Spleen (tissue), 11 donors: ENCODE measurements around the gene SULT2B1. TPM values are rescaled to one million over a fixed set of nuclear protein-coding genes. Genes with fewer than 3 reads are reported as not detected.

Experiments
- DNase-seq: peaks from one replicate; pipeline ENCODE4 v3.0.0-alpha.2; 2020
- H3K27ac ChIP-seq, 8 donors: fragments of 200-600 bp; sonication (generic) in 7 of 8; 1 replicate in 4 of 8; 2 replicates in 4 of 8; pipeline versions ENCODE4 v1.5.0 to v1.8.0; 2016 to 2021; ENCODE audit warnings: inconsistent platforms in 4 of 8, mild to moderate bottlenecking in 4 of 8, moderate library complexity in 1 of 8
- H3K27me3 ChIP-seq, 7 donors: fragments of 200-600 bp; sonication (generic) in 6 of 7; replicated peaks in 1 of 7; 1 replicate in 4 of 7; 2 replicates in 3 of 7; pipeline versions ENCODE4 v1.5.0 to v1.8.0; 2016 to 2021; ENCODE audit warnings: inconsistent platforms in 3 of 7, mild to moderate bottlenecking in 1 of 7
- H3K36me3 ChIP-seq, 6 donors: fragments of 200-600 bp; sonication (generic) in 5 of 6; 1 replicate in 4 of 6; 2 replicates in 2 of 6; pipeline versions ENCODE4 v1.5.0 to v1.8.0; 2016 to 2021; ENCODE audit warnings: inconsistent platforms in 2 of 6
- H3K4me1 ChIP-seq, 6 donors: fragments of 200-600 bp; sonication (generic) in 5 of 6; 1 replicate in 3 of 6; 2 replicates in 3 of 6; pipeline versions ENCODE4 v1.5.0 to v1.8.0; 2016 to 2021; ENCODE audit warnings: inconsistent platforms in 3 of 6
- H3K4me3 ChIP-seq, 8 donors: fragments of 200-600 bp; sonication (generic) in 7 of 8; 1 replicate in 4 of 8; 2 replicates in 4 of 8; pipeline versions ENCODE4 v1.5.0 to v1.8.0; 2016 to 2021; ENCODE audit warnings: inconsistent platforms in 4 of 8, mild to moderate bottlenecking in 4 of 8, moderate library complexity in 2 of 8
- H3K9me3 ChIP-seq, 8 donors: fragments of 200-600 bp; sonication (generic) in 7 of 8; 1 replicate in 4 of 8; 2 replicates in 4 of 8; pipeline versions ENCODE4 v1.5.0 to v1.8.0; 2016 to 2021; ENCODE audit warnings: inconsistent platforms in 4 of 8
- CTCF ChIP-seq, 11 experiments: fragments of 200-600 bp in 7 of 11; fragments of 450-650 bp in 4 of 11; sonication (generic) in 4 of 11; IDR thresholded peaks in 8 of 11; conservative IDR thresholded peaks in 3 of 11; 1 replicate in 7 of 11; 2 replicates in 4 of 11; pipeline versions ENCODE4 v1.4.0 to v1.8.0; 2016 to 2021; ENCODE audit warnings: antibody characterized with exemption in 11 of 11, inconsistent platforms in 4 of 11, mild to moderate bottlenecking in 1 of 11
- POLR2A ChIP-seq, 3 donors: fragments of 450-650 bp; IDR thresholded peaks; one replicate each; pipeline ENCODE4 v1.5.1; 2017; ENCODE audit warnings: antibody characterized with exemption in 3 of 3, mild to moderate bottlenecking in 1 of 3
- POLR2AphosphoS5 ChIP-seq, 3 donors: sonication (generic); formaldehyde crosslinking; IDR thresholded peaks; one replicate each; pipeline ENCODE4 v1.5.1; 2017; ENCODE audit warnings: antibody characterized with exemption in 3 of 3
- WGBS, 5 donors: extraction: QIAGEN DNeasy Blood & Tissue Kit in 3 of 5; methylation state at CpG; one replicate each; pipeline versions ENCODE4 v1.1.5 to v1.1.7; 2013 to 2018; 5-methylcytosine and 5-hydroxymethylcytosine counted together
- intact Hi-C: fragments of 100-400 bp; cut with DNase I; formaldehyde crosslinking; loops from one replicate; pipeline ENCODE4 v1.15.0; 2023; ENCODE audit warnings: low total_unique reads
- polyA plus RNA-seq, 3 donors: library from polyadenylated mRNA; stranded (reverse); fragments of 200-250 nt; gene quantifications; one replicate each; pipeline ENCODE4 v1.2.1, GENCODE V29; 2013
- total RNA-seq, 7 donors: library from RNA; depleted of rRNA in 3 of 7; stranded (reverse); fragments of >200 nt in 3 of 7; fragmentation: NEBNext Ultra II Directional in 4 of 7; extraction: Animal tissue kit (Norgen Biotek cat#: 25700) in 4 of 7; gene quantifications; one replicate each; pipeline versions ENCODE4 v1.1.0 to v1.2.1, GENCODE V29; 2016 to 2021
- donor health status: healthy with polysubstance abuse.
- donor health status: DM: no; HTN: no; CAD: no; lungs with moderate emphysema.
- donor health status: DM: no; HTN: no; CAD: no.
- donor health status: Bipolar disorder and iron deficiency.
- donor health status: healthy.
- donor health status: DM: no; HTN: no; CAD: no.
- donor health status: DM: yes; HTN: yes; CAD: no.

SULT2B1 gene
- total and polyA plus RNA-seq, 10 donors, result 0.12 to 0.58 TPM; not detected in 8

GRCh38 chr19:48510421-48511268 lies 41.3 kb upstream of the SULT2B1 start:
- Histone ChIP-seq H3K4me1 (peaks cover 5 to 42% (median 38%) of the 10 kb centered on the region in 6 donors), H3K27me3 (peaks cover 0 to 51% (median 32%) of the 10 kb centered on the region in 7 donors), H3K4me3 (peak overlapping the region in 6 of 8 donors; percentile 11 to 81 (median 29)), H3K9me3 (no peaks in the 10 kb centered on the region), H3K27ac (peak overlapping the region in 4 of 8 donors; percentile 31 to 72 (median 54)), H3K36me3 (no peaks in the 10 kb centered on the region)
- TF ChIP-seq CTCF (IDR thresholded peaks at IDR 0.05 in 8 of 11, conservative IDR thresholded peaks at IDR 0.05 in 3 of 11) (no peak), POLR2AphosphoS5 (IDR thresholded peaks at IDR 0.05) (peak in 1 of 3 donors; percentile 15), POLR2A (IDR thresholded peaks at IDR 0.05) (no peak)
- intact Hi-C loops, result no loop called here
- DNase-seq, result peak; percentile 88
- 5 to 15% (median 13%) methylated on average over 21 to 24 of the region's 24 CpGs for WGBS, 5 donors

GRCh38 chr19:48511321-48511731 lies 40.6 kb upstream of the SULT2B1 start:
- 0 to 4% (median 1%) methylated on average over 14 to 31 of the region's 32 CpGs for WGBS, 5 donors
- intact Hi-C loops, result no loop called here
- H3K9me3 ChIP-seq, result no peaks in the 10 kb centered on the region

GRCh38 chr19:48511800-48512503 lies 40.0 kb upstream of the SULT2B1 start, which contains the start of gene LMTK3:
Gene LMTK3 (minus strand): TSS chr19:48511835. CDS start chr19:48511576, 259 bp downstream.
- TF ChIP-seq POLR2A (IDR thresholded peaks at IDR 0.05) (no peak), CTCF (IDR thresholded peaks at IDR 0.05 in 8 of 11, conservative IDR thresholded peaks at IDR 0.05 in 3 of 11) (no peak), POLR2AphosphoS5 (IDR thresholded peaks at IDR 0.05) (no peak)
- DNase-seq, result peak; percentile 83
- peak within 1 kb of the TSS in 6 of 8 donors; percentile 11 to 81 (median 29) for H3K4me3 ChIP-seq
- peaks cover 5 to 42% (median 38%) of the 10 kb centered on the region in 6 donors for H3K4me1 ChIP-seq
- peaks cover 0 to 51% (median 32%) of the 10 kb centered on the region in 7 donors for H3K27me3 ChIP-seq
- H3K9me3 ChIP-seq, result no peaks in the 10 kb centered on the region
- H3K36me3 ChIP-seq, result no peaks in the 10 kb centered on the region
- H3K27ac ChIP-seq, result peak within 1 kb of the TSS in 4 of 8 donors; percentile 31 to 83 (median 54)
- intact Hi-C loops, result no loop called here
- 4 to 11% (median 10%) methylated on average over 19 to 32 of the region's 32 CpGs for WGBS, 5 donors

More at GRCh38 chr19:48511321-48511731, 40.6 kb upstream of the SULT2B1 start:
- peaks cover 5 to 42% (median 38%) of the 10 kb centered on the region in 6 donors for H3K4me1 ChIP-seq
- H3K36me3 ChIP-seq, result no peaks in the 10 kb centered on the region
- peak; percentile 82 for DNase-seq
- TF ChIP-seq POLR2AphosphoS5 (IDR thresholded peaks at IDR 0.05), result no peak
- TF ChIP-seq POLR2A (IDR thresholded peaks at IDR 0.05), result no peak
- no peak for TF ChIP-seq CTCF (IDR thresholded peaks at IDR 0.05 in 8 of 11, conservative IDR thresholded peaks at IDR 0.05 in 3 of 11)
- H3K27me3 ChIP-seq, result peaks cover 0 to 51% (median 32%) of the 10 kb centered on the region in 7 donors
- peak overlapping the region in 6 of 8 donors; percentile 11 to 81 (median 29) for H3K4me3 ChIP-seq
- H3K27ac ChIP-seq, result peak overlapping the region in 4 of 8 donors; percentile 31 to 72 (median 54)
